GM06990 (cell line): ENCODE results near the gene EMX1.

Experiments used
- DNase-seq: peaks from one replicate; pipeline ENCODE4 v3.0.0-alpha.2; 2011; ENCODE audit not compliant: insufficient read length; ENCODE audit errors: extremely low read depth
- H3K27me3 ChIP-seq: replicated peaks from 2 replicates; pipeline ENCODE4 v1.6.0; 2011; ENCODE audit warnings: low read length; ENCODE audit not compliant: control insufficient read depth, insufficient read depth
- H3K36me3 ChIP-seq: 2 replicates; pipeline ENCODE4 v1.5.1; 2011; ENCODE audit warnings: low read length; ENCODE audit not compliant: control insufficient read depth, insufficient read depth
- H3K4me3 ChIP-seq: replicated peaks from 2 replicates; pipeline ENCODE4 v1.5.1; 2011; ENCODE audit warnings: low read depth, mild to moderate bottlenecking, control low read depth, low read length
- TF ChIP-seq, protein P1 (sequence below): IDR thresholded peaks from 2 replicates; pipeline ENCODE4 v1.5.1; 2011; ENCODE audit warnings: low read length, control low read depth, mild to moderate bottlenecking, inconsistent platforms; ENCODE audit not compliant: insufficient read depth, poor library complexity, severe bottlenecking

Gene EMX1

DNA sequence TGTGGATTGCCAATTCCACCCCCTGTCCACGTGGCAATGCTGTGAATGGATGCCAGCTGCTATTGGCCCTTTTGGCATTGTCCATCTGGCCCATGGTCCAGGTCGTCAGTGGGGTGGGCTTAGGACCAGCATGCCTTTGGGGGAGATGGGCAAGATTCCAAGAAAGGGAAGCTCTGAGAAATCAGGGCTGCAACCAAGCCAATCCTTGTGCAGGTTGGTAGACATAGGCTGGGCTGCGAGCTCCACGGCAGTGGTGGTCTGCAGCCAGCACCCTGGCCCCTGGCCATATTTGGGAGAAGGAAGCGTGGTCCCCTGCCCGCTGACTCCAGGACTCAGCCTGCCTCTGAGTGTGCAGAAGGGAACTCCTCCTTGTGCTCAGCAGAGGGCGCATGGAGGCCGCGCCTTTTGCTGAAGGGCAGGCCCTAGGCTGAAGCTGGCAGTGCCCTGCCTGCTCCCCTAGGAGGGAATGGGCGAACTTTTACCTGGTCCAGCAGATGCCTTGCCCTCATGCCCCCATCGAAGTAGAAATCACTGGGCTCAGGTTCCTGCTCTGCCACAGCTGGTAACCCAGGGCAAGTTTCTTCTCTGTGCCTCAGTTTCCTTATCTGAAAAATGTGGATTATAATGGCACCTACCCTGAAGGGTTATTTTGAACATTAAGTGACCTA lies 24.7 kb upstream of the EMX1 start:
- no peak for DNase-seq

DNA sequence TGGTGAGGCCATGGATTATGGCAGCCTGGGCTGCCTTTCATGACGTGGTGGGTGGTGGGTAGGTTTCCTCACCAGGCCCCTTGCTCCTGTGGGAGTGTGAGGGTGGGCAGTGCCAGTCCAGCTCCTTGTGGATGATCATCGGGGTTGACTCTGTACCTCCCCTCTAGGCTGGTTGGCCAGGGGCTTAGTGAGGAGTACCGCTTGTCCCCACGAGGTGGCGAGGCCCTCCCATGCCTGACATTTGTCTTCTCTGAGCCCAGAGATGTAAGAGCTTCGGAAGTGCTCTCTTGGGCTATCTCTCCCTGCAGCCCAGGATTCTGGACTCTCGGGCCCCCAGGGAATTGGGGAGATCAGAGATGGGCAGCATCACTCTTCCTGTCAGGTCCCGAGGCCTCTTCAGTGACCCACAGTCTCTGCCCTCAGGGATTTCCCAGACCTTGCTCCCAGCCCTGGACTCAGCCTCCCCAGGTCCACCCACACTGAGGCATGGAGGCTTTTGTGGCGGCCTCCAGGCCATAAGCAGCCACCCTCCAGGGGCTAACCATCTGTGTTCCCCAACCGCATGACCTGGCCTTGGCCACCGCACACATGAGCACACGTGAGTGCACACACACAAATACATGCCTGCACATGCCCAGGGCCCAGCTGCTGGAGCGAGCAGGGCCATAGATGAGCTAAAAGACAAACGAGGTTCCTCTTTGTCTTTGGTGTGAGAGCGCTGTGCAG lies 23.6 kb upstream of the EMX1 start:
- TF ChIP-seq, protein P1, sequence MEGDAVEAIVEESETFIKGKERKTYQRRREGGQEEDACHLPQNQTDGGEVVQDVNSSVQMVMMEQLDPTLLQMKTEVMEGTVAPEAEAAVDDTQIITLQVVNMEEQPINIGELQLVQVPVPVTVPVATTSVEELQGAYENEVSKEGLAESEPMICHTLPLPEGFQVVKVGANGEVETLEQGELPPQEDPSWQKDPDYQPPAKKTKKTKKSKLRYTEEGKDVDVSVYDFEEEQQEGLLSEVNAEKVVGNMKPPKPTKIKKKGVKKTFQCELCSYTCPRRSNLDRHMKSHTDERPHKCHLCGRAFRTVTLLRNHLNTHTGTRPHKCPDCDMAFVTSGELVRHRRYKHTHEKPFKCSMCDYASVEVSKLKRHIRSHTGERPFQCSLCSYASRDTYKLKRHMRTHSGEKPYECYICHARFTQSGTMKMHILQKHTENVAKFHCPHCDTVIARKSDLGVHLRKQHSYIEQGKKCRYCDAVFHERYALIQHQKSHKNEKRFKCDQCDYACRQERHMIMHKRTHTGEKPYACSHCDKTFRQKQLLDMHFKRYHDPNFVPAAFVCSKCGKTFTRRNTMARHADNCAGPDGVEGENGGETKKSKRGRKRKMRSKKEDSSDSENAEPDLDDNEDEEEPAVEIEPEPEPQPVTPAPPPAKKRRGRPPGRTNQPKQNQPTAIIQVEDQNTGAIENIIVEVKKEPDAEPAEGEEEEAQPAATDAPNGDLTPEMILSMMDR = peak; percentile 85
- Histone ChIP-seq H3K4me3 (no peak overlapping the region), H3K36me3 (no peaks in the 10 kb centered on the region), H3K27me3 (no peaks in the 10 kb centered on the region)
- DNase-seq = peak; percentile 71

More for the DNA sequence above, 24.7 kb upstream of the EMX1 start:
- Histone ChIP-seq H3K27me3 (no peaks in the 10 kb centered on the region), H3K36me3 (no peaks in the 10 kb centered on the region), H3K4me3 (no peak overlapping the region)
- TF ChIP-seq, protein P1 = peak; percentile 90

DNA sequence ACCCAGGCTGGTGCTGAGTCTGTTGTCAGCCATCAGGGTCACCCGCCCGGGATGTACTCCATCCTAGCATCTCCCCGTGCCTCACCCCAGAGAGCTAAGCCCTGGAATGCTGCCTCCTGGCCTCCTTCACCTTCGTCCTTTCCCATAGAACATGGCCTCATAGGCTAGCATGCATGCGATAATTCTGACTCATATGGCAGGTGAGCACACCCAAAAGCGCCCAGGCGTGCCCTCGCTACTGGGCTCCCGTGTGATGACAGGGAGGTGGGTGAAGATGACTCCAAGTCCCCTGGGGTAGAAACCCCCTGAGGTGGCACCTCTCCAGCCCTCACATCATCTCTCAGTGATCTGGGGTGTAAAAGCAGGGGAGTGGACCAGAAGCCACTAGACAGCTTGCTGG lies 22.8 kb upstream of the EMX1 start:
- H3K4me3 ChIP-seq = no peak overlapping the region
- no peaks in the 10 kb centered on the region for H3K27me3 ChIP-seq
- DNase-seq = no peak
- H3K36me3 ChIP-seq = no peaks in the 10 kb centered on the region
- TF ChIP-seq, protein P1 = no peak

DNA sequence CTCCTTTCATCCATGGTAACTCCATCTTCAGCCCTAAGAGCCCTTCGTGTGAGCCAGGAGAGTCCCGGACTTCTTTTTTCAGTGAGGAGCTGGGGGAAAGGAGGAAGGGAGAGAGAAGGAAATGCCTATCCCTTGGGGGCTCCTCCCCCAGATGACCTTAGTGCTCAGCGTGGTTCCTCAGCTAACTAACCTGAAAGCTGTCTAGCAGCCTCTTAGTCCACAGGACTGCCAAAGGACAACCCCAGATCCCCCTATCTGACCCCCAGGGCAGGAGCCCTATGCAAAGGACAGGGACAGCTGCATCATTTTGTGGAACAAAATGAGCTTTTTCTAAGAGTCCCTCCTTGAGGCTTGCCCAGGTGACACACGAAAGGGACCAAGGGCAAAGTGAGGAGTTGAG lies 22.2 kb upstream of the EMX1 start:
- TF ChIP-seq, protein P1 = no peak
- no peak overlapping the region for H3K4me3 ChIP-seq

DNA sequence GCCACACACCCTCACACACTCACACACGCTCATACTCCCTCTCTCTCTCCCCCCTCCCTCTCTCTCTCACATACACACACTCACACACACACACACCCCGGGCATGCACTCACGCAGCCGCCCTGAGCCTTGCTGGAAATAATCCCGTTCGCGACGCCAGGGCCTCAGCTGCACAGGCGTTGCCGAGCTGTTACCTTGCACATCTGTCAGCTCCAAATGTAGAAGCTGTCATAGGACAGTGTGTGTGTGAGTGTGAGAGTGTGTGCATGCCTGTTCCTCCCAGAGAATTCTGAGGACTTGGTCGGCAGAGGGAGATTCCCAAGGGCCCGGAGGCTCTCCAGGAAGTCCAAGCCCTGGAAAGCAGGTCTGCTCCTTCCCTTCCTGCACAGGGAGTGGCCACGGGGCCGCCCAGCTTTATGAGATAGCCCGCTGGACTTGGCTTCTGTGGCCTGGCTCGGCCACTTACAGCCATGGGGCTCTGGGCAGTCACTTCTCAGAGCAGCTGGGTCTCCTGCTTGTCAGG lies 21.5 kb upstream of the EMX1 start:
- Histone ChIP-seq H3K27me3 (no peaks in the 10 kb centered on the region), H3K36me3 (no peaks in the 10 kb centered on the region), H3K4me3 (no peak overlapping the region)
- no peak for DNase-seq
- TF ChIP-seq, protein P1 = no peak

More for the DNA sequence above, 22.2 kb upstream of the EMX1 start:
- DNase-seq = no peak
- Histone ChIP-seq H3K27me3 (no peaks in the 10 kb centered on the region), H3K36me3 (no peaks in the 10 kb centered on the region)
